NCI-H187 treated with DMSO at 0.1 percent for 48 hours (cell line): Measurements from ENCODE around the gene CWF19L1.
A peak's percentile ranks its signal among the peaks of the same experiment; 100 is the strongest.
"Not testable (repeated sequence)": the region's sequence is repeated elsewhere in the genome, so short reads cannot be mapped to it uniquely, and the experiment has no call there.

Experiments
- DNase-seq: peaks from one replicate; lab custom pipeline; 2025; lab: John Stamatoyannopoulos, UW

The CWF19L1 gene

GRCh38 chr10:100267239-100268104 lies at the start of gene CWF19L1:
CWF19L1 (minus strand) TSS chr10:100267638; CDS start chr10:100267593, 45 bp downstream.
- DNase-seq: peak; percentile 12

GRCh38 chr10:100315615-100316014 lies 48.2 kb upstream of the CWF19L1 start:
- no peak for DNase-seq

GRCh38 chr10:100311298-100311697 lies 43.9 kb upstream of the CWF19L1 start:
- DNase-seq: no peak

GRCh38 chr10:100307684-100308083 lies 40.2 kb upstream of the CWF19L1 start:
- DNase-seq: no peak

- DNase-seq: no peak
These were observed 39.4 kb upstream of the CWF19L1 start for GRCh38 chr10:100306861-100307260.

- DNase-seq: no peak
These were observed 37.0 kb upstream of the CWF19L1 start for GRCh38 chr10:100304414-100304813.

GRCh38 chr10:100303724-100304319 lies 36.4 kb upstream of the CWF19L1 start:
- DNase-seq: no peak

- DNase-seq: not testable (repeated sequence)
These were observed 33.7 kb upstream of the CWF19L1 start for GRCh38 chr10:100301123-100301522.

- DNase-seq: no peak
These were observed 29.8 kb upstream of the CWF19L1 start for GRCh38 chr10:100297242-100297641.

- no peak for DNase-seq
These were observed 25.6 kb upstream of the CWF19L1 start for GRCh38 chr10:100293066-100293465.

GRCh38 chr10:100292300-100292699 lies 24.9 kb upstream of the CWF19L1 start:
- not testable (repeated sequence) for DNase-seq

- no peak for DNase-seq
These were observed 23.9 kb upstream of the CWF19L1 start for GRCh38 chr10:100291356-100291755.

GRCh38 chr10:100289641-100290040 lies 22.2 kb upstream of the CWF19L1 start:
- DNase-seq: no peak

- DNase-seq: no peak
These were observed 20.8 kb upstream of the CWF19L1 start for GRCh38 chr10:100288196-100288595.

GRCh38 chr10:100287756-100288155 lies 20.3 kb upstream of the CWF19L1 start:
- DNase-seq: no peak

GRCh38 chr10:100286051-100287033 lies 18.9 kb upstream of the CWF19L1 start, which contains the start of gene BLOC1S2:
BLOC1S2 (minus strand) TSS chr10:100286680; CDS start chr10:100286659, 21 bp downstream.
- no peak for DNase-seq

- DNase-seq: not testable (repeated sequence)
These were observed 17.9 kb upstream of the CWF19L1 start for GRCh38 chr10:100285326-100285725.

- no peak for DNase-seq
These were observed 15.5 kb upstream of the CWF19L1 start for GRCh38 chr10:100282907-100283306.

- DNase-seq: not testable (repeated sequence)
These were observed 9.5 kb upstream of the CWF19L1 start for GRCh38 chr10:100276971-100277370.

GRCh38 chr10:100265821-100266485 lies 1.5 kb downstream of the CWF19L1 start:
- DNase-seq: no peak

- no peak for DNase-seq
These were observed 13.2 kb downstream of the CWF19L1 start for GRCh38 chr10:100254191-100254590.
